Neural crest cell (in vitro differentiated cells): ENCODE data around the gene GPR55. TPM values are rescaled to one million over a fixed set of nuclear protein-coding genes. Genes with fewer than 3 reads are reported as not detected.

ENCODE experiments used
- DNase-seq: peaks from one replicate; pipeline ENCODE4 v3.0.0; 2021; ENCODE audit warnings: low read depth, mixed read lengths, low spot score
- H3K27ac Mint-ChIP-seq: one replicate; pipeline ENCODE4 v1.8.0; 2021; ENCODE audit warnings: mild to moderate bottlenecking, mixed read lengths; ENCODE audit not compliant: unreplicated experiment
- H3K27me3 Mint-ChIP-seq: 2 replicates; pipeline ENCODE4 v1.8.0; 2021; ENCODE audit warnings: low read depth, mild to moderate bottlenecking, mixed read lengths
- H3K36me3 Mint-ChIP-seq: 2 replicates; pipeline ENCODE4 v1.8.0; 2021; ENCODE audit warnings: low read depth, mild to moderate bottlenecking, mixed read lengths
- H3K4me1 Mint-ChIP-seq: 2 replicates; pipeline ENCODE4 v1.8.0; 2021; ENCODE audit warnings: mixed read lengths
- H3K4me3 Mint-ChIP-seq: one replicate; pipeline ENCODE4 v1.8.0; 2021; ENCODE audit warnings: mild to moderate bottlenecking, mixed read lengths
- H3K9me3 Mint-ChIP-seq: 2 replicates; pipeline ENCODE4 v1.8.0; 2021; ENCODE audit warnings: mixed read lengths
- CTCF ChIP-seq: fragments of 200-600 bp; sonication (generic); conservative IDR thresholded peaks from 2 replicates; pipeline ENCODE4 v1.5.0; 2021; ENCODE audit warnings: antibody characterized with exemption, mild to moderate bottlenecking
- total RNA-seq: library from RNA; stranded (reverse); gene quantifications from 2 replicates; pipeline ENCODE4 v1.2.1, GENCODE V29; 2021

The GPR55 gene
- total RNA-seq, 1 donor from 2014 or later, result not detected

- Mint-ChIP-seq H3K36me3 (no peaks in the 10 kb centered on the region), H3K4me3 (peak overlapping the region; percentile 76), H3K27ac (peak overlapping the region; percentile 35), H3K4me1 (peaks cover 48% of the 10 kb centered on the region), H3K27me3 (no peaks in the 10 kb centered on the region), H3K9me3 (no peaks in the 10 kb centered on the region)
- TF ChIP-seq CTCF, result no peak
- no peak for DNase-seq
These were observed 54.3 kb downstream of the GPR55 start for GRCh38 chr2:230870544-230871360.

- no peaks in the 10 kb centered on the region for H3K9me3 Mint-ChIP-seq
- peak overlapping the region; percentile 83 for H3K27ac Mint-ChIP-seq
- peak overlapping the region; percentile 76 for H3K4me3 Mint-ChIP-seq
- H3K36me3 Mint-ChIP-seq, result no peaks in the 10 kb centered on the region
- peaks cover 48% of the 10 kb centered on the region for H3K4me1 Mint-ChIP-seq
- no peak for DNase-seq
- no peak for TF ChIP-seq CTCF
- no peaks in the 10 kb centered on the region for H3K27me3 Mint-ChIP-seq
These were observed 55.0 kb downstream of the GPR55 start for GRCh38 chr2:230869914-230870543.

- no peak for TF ChIP-seq CTCF
- DNase-seq, result no peak
- Mint-ChIP-seq H3K4me1 (peaks cover 52% of the 10 kb centered on the region), H3K27ac (peak overlapping the region; percentile 83), H3K9me3 (no peaks in the 10 kb centered on the region), H3K36me3 (no peaks in the 10 kb centered on the region), H3K27me3 (no peaks in the 10 kb centered on the region), H3K4me3 (peak overlapping the region; percentile 82)
These were observed 55.8 kb downstream of the GPR55 start for GRCh38 chr2:230868947-230869913.

GRCh38 chr2:230868161-230868946 lies 56.7 kb downstream of the GPR55 start:
- Mint-ChIP-seq H3K36me3 (no peaks in the 10 kb centered on the region), H3K4me1 (peaks cover 55% of the 10 kb centered on the region), H3K4me3 (peak overlapping the region; percentile 82), H3K27ac (peak overlapping the region; percentile 76), H3K27me3 (no peaks in the 10 kb centered on the region), H3K9me3 (no peaks in the 10 kb centered on the region)
- TF ChIP-seq CTCF, result no peak
- no peak for DNase-seq
